D721Med (cell line): ENCODE results near the gene CHMP6.

Experiments used
- DNase-seq: peaks from one replicate; pipeline ENCODE4 v3.0.0; 2011; ENCODE audit warnings: low spot score; ENCODE audit not compliant: insufficient read length
- FAIRE-seq: peaks from 2 replicates; lab custom pipeline; 2011; peaks lifted over from hg19 to GRCh38; lab: Jason Lieb, UNC
- TF ChIP-seq, protein P1 (sequence below): IDR thresholded peaks from 2 replicates; pipeline ENCODE4 v1.5.1; 2012; ENCODE audit warnings: mild to moderate bottlenecking, control low read depth; ENCODE audit not compliant: insufficient read depth; ENCODE audit errors: missing control alignments

Gene CHMP6

DNA sequence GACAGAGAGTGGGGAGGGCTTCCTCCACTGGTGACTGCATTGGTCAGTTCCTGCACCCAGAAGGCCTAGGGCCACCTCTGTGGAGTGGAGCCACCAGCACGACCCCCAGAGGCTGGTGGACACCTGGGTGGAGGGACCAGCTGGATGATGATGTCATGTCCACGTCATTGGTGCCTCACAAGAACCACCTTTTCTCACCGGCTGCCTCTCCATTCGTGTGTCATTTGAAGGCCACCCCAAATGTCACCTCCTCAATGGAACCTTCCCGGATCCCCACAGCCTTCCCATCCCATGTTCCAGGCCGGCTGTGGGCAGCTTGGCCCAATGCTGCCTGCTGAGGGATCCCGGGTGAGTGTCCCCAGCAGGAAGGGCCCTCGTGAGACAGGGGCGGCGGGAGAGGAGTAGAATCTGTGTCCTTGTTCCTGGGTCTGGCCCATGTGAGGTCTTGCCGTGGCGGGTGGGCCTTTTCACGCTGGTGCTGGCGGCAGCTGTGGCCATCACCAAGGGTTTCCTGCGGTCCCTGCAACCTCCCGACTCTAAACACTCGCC, 9.1 kb upstream of the CHMP6 start:
- DNase-seq (no peak), FAIRE-seq (no peak)
- TF ChIP-seq, protein P1, sequence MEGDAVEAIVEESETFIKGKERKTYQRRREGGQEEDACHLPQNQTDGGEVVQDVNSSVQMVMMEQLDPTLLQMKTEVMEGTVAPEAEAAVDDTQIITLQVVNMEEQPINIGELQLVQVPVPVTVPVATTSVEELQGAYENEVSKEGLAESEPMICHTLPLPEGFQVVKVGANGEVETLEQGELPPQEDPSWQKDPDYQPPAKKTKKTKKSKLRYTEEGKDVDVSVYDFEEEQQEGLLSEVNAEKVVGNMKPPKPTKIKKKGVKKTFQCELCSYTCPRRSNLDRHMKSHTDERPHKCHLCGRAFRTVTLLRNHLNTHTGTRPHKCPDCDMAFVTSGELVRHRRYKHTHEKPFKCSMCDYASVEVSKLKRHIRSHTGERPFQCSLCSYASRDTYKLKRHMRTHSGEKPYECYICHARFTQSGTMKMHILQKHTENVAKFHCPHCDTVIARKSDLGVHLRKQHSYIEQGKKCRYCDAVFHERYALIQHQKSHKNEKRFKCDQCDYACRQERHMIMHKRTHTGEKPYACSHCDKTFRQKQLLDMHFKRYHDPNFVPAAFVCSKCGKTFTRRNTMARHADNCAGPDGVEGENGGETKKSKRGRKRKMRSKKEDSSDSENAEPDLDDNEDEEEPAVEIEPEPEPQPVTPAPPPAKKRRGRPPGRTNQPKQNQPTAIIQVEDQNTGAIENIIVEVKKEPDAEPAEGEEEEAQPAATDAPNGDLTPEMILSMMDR, result no peak

DNA sequence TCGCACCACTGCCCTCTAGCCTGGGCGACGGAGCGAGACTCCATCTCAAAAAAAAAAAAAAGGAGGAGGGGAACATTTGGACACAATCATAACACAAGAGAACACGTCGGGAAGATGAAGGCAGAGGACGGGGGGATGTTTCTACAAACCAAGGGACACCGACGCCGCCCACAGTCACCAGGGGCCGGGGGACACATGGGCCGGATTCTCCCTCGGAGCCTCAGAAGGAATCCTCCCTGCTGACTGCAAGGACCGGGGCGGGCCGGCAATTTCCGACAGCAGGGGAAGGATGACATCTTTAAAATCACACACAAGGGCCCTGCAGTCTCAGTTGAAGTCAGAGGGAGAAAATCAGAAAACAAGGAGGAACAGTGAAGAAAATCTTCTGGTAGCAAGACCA, 8.1 kb upstream of the CHMP6 start:
- DNase-seq (no peak), FAIRE-seq (no peak)
- TF ChIP-seq, protein P1, result no peak

DNA sequence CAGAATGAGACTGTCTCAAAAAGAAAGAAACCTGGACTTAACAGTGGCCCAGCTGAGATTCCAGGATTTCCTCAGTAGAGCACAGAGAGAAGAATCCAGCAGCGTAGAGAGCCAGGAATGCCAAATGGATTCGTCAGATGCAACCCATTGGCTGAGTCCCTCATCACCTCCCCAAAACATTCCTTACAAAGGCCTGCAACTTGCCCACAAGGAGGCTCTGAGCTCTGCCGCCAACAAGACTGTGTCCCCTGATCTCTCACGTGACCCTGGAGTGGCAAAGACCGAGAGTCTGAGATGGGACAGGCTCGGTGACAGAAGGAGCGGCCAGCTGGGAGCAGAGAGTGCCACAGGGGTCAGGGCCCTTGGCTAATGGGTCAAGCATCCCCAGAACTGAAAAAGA, 6.9 kb upstream of the CHMP6 start:
- TF ChIP-seq, protein P1, result no peak
- DNase-seq (no peak), FAIRE-seq (no peak)

DNA sequence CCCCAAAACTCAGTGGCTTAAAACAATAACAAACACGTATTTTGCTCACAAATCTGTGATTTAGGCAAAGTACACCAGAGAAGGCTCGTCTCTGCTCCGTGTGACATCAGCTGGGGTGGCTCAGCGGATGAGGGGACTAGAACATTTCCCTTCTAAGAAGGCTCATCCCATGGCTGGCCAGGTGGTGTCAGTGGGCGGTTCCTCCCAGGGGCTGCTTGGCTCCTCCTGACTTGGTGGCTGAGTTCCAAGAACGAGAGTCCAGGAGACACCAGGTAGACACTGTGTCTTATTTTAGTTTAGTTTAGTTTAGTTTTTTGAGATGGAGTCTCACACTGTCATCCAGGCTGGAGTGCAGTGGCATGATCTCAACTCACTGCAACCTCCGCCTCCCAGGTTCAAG, 5.6 kb upstream of the CHMP6 start:
- TF ChIP-seq, protein P1, result no peak
- FAIRE-seq (no peak), DNase-seq (no peak)

DNA sequence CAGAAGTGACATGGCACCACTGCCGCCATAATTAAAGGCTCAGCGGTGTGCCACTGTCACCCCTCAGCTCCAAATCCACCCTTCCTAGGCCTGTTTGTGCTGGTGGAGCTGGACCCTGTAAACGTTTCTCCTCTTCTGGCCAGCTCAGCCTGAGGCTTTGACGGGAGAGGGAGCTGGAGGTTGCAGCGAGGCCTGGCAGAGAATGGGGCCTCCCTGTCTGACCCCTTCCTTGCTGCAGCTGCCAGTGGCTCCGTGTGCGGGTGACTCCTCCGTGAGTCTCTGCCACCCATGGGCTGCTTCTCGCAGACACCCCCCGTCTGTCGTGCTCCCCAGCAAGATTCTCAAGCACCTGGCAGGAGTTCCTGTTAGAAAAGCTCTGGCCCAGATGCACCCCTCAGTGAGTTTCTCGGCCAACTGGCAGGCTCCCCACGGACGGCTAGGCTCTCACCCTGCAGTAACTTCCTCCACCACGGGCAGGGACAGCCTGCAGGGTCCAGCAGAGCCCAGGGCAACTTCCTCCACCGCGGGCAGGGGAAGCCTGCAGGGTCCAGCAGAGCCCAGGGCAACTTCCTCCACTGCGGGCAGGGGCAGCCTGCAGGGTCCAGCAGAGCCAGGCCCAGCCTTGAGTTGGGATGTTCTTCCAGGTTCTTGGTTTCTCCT, 4.7 kb upstream of the CHMP6 start:
- DNase-seq (no peak), FAIRE-seq (no peak)
- TF ChIP-seq, protein P1, result no peak

DNA sequence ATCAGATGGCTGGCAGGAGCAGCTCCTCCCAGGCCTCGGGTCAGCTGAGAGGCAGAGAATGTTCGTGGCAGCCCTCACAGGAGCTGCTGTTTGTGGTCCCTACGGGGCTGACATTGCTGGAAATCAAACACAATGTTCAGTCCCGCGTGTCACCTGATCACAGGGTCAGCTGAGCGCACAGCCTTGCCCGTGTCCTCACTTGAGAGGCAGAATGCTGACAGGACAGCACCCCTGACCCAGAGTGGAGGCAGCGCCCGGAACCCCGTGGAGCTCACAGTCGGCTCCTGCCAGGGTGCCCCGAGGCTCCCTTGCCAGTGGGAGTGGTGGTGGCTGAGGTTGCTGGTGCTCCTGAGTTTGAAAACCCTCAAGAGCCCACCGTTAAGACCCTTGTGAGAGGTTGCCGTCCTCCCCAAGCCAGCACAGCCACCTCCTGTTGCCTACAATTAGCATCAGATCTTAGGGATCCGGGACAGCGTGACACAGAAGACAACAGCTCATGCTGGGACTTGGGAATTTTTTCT, 3.6 kb upstream of the CHMP6 start:
- TF ChIP-seq, protein P1, result no peak
- DNase-seq (no peak), FAIRE-seq (no peak)

- FAIRE-seq (no peak), DNase-seq (no peak)
- TF ChIP-seq, protein P1, result no peak
Measured at GRCh38 chr17:80989586-80989913, 2.1 kb upstream of the CHMP6 start.
